HG02885 (cell line): ENCODE data around the gene GRM8.
A peak's percentile ranks its signal among the peaks of the same experiment; 100 is the strongest.
"Not testable (repeated sequence)": the region's sequence is repeated elsewhere in the genome, so short reads cannot be mapped to it uniquely, and the experiment has no call there.

Source experiments
- ATAC-seq: cut with Tn5 transposase; IDR thresholded peaks from one replicate; pipeline ENCODE4 v1.9.1; 2021; ENCODE audit warnings: mild to moderate bottlenecking; ENCODE audit not compliant: unreplicated experiment, poor library complexity

GRM8 gene

DNA sequence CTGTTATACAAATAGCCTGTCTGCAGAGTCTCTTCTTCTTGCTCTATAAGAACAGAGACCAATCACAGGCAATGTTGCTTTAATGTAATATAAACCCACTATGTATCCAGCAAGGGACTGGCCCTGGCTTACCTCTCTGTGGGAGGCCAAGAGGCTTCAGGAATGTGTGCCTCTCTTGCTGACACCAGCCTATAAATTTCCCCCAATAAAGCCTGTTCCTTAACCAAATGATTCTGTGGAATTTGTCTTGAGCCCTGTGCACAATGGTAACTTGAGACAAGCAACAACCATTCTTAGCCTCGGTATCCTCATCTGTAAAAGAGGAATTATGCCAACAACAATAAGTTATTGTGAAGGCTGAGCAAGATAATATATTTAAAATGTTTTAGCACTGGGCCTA lies 563.7 kb downstream of the GRM8 start:
- ATAC-seq: no peak

DNA sequence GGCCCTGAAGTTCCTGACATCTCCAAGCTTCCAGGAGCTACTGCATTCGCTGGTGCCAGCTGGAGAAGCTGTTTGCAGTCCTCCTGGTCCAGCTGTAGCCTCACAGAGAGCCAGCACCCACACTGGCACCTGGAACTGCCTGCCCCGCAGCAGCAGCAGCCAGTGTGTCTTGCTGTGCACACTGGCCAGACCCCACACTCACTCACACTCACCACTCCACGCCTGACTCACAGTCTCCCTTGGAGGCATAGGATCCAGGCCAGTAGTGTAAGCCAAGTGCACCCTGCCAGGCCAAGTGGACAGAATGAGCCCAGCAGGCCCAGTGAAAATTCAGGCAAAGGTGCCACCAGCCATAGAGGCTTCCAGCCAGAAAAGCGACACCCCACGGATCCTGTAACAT lies 566.3 kb downstream of the GRM8 start:
- ATAC-seq: no peak

- ATAC-seq: no peak
Measured at GRCh38 chr7:126685596-126685995, 567.1 kb downstream of the GRM8 start.

DNA sequence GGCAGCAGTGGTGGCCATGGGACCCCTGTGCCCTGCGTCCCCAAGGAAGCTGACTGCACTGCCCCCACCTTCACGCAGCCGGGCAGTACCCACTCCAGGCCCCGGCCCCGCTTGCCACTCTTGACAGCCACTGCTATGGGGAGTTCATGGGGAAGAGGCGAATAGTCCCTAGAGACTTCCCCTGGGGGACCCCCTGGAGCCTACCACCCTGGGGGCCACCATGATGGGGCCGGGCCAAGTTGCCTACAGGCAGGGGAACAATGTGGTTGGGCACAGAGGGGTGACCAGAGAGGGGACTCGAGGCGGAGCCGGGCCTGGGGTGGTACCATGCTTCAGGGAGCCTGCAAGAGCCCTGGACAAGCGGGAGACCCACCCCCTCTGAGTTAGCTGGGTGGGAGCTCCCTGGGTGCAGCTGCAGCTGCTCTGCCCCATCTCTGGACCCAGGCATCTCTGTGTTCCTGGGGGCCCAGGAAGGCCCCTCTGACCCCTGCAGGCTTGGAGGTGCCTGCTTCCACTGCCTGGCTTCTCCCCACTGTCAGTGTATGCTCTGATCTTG lies 567.6 kb downstream of the GRM8 start:
- no peak for ATAC-seq

DNA sequence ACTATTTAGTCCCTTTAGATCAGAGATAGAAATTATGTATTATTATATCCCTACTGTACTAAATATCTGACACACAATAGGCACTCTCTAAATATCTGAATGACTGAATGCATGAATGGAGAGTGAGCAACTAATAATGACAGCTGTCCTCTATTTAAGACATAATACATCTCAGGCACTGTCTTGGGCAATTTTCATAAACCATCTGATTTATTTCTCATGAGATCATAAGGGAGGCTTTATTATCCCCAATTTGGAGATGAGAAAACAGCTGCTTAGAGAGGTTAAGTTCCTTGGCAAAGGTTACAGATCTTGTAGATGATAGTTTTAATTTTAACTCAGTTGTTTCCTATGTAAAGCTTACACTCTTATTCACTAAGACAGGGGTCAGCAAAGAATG lies 570.6 kb downstream of the GRM8 start:
- no peak for ATAC-seq

GRCh38 chr7:126668762-126669161 lies 584.0 kb downstream of the GRM8 start:
- not testable (repeated sequence) for ATAC-seq

- no peak for ATAC-seq
Measured at GRCh38 chr7:126668367-126668752, 584.4 kb downstream of the GRM8 start.

DNA sequence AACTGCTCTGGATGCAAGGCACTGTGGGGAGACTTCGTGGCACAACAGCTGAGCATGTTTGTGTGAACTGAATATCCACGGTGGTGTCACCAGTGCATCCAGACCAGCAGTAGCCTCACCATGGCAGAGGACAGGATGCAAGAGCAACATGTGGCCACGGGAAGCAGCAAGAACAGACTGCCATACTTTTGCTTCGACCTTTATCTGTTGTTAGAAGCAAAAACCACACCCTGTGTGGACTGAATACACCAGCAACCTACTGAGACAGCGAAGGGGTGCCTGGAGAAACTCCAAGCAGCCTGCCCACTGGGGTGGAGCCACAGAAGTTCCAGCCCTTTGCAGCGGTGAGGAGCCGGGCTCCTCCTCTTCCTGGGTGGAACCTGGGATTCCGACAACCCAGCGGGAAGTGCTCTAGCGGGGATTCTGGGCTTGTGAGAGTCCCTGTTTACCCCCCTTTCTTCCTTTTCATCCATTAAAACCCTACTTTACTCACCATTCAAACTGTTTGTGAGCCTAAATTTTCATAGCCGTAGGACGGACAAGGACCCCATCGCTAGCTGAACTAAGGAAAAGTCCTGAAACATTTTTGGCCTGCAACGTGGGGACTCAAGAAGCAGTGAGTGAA lies 584.9 kb downstream of the GRM8 start:
- no peak for ATAC-seq

DNA sequence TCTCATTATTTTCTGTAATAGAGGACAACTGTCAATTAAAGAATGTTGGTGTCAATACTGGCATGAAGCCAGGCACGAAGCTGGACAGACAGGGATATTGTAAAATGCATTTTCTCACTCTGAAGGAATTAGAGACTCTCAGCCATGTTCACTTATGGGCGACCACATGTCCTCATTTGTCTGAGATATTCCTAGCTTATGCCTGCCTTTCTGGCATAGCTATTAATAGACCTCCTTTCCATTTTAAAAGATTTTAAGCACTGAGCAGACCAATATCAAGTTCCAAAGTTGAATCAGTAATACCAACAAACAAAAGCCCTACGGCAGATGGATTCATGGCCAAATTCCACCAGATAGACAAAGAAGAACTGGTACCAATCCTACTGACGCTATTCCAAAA lies 589.9 kb downstream of the GRM8 start:
- ATAC-seq: no peak

DNA sequence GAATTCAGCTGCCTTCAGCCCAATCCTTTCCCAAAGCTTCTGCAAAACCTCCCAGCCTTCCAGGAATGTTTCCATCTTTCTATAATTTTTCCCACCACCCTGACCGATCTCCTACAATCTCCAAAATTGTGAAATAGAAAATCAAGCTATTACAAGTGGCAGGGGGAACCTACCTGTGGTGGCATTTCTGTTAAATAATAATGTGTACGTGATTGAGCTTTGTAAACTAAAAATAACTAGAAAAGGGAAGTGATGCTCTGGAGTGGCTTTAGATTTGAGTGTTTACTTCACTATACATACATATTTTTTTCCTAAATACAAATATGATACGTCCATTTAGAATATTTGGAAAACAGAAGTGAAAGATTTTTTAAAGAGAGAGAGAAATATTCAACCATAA lies 593.6 kb downstream of the GRM8 start:
- peak; percentile 71 for ATAC-seq

DNA sequence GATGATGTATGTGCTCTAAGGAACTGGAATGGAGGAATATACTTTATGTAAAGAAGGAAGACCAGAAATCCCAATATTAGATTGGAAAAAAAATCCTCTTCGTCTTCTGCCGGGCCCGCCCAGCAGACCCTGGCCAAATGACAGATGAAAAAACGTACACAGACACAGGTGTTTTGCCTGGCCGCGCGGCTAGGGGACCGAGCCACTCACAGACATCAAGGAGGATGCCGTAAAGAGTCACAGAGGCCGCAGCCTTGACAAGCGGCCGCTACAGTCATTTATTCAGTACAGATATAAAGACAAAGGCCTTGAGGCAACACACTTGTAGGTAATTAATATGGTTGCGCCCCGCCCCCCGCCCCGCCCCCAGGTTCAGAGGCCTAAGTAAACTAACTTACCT lies 594.1 kb downstream of the GRM8 start:
- ATAC-seq: peak; percentile 30

GRCh38 chr7:126657599-126658358 lies 595.0 kb downstream of the GRM8 start:
- ATAC-seq: peak; percentile 89

- no peak for ATAC-seq
Measured at GRCh38 chr7:126657137-126657536, 595.6 kb downstream of the GRM8 start.

DNA sequence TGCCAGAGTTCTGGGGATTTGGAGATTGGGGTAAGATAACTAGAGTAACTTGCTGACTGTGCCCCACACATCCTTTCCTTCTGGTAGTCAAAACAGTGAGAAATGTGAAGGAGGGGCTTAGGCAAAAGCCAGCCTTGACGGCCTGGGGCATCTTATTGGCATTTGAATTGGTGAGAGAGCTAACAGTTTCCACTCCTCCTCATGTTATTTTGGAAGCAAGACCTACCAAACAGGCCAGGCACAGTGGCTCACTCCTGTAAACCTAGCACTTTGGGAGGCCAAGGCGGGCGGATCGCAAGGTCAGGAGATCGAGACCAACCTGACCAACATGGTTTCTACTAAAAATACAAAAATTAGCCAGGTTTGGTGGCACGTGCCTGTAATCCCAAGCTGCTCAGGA lies 596.6 kb downstream of the GRM8 start:
- no peak for ATAC-seq

DNA sequence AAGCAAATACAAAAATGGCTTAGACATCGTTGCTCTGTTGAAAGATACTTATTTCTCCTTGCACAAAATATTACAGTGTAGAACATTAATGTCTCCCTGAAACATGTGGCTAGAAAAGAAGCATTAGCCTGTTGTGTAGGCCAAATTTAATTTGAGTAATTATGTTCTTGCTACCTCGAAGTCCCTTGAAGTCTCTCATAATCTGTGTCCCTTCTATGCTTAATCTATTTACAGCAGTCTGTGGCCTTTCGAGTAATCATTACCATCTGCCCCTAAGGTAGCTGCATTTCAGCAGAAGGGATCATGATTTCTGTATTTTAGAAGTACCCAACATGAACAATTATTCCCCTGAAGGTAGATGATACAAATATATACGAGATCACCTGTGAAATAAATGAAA lies 615.2 kb downstream of the GRM8 start:
- ATAC-seq: no peak

DNA sequence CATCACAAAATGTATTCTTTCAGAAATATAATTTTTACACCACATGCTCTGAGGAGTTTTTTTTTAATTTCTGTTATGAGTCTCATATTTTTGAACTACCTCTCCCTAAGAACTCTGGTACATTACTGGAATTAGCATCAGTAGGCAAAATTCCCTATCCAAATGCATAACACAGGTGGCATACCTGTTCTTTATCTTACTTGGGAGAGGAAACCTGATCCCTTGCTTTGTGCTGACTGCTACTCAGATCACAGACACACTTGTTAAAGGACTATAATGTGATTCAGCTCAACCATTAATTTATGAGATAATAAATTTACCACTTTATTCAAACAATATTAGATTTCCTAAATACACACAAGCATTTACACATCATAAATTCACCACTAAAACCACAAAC lies 617.2 kb downstream of the GRM8 start:
- ATAC-seq: no peak

DNA sequence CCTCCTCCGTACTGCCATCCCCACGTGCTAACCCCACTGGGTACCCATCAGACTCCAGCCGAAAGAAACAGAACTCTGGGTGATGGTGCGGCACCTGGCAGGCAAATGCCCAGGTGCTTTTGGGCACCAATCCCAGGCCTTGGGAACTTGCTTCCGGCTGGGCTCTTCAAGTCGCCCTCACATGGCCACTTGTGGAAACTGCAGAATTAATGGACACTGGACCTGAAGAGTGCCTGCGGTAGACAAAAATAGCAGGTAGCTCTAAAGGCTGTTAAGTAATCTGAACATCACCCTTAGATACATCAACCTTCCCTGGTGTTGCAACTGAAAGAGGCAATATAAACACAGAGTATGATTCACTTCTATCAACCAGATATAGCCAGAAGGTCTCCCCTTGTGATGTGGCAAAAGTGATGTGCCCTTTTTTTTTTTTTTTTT lies 644.4 kb downstream of the GRM8 start:
- no peak for ATAC-seq

- no peak for ATAC-seq
Measured at GRCh38 chr7:126606331-126606730, 646.4 kb downstream of the GRM8 start.

- no peak for ATAC-seq
Measured at GRCh38 chr7:126605553-126605952, 647.2 kb downstream of the GRM8 start.

DNA sequence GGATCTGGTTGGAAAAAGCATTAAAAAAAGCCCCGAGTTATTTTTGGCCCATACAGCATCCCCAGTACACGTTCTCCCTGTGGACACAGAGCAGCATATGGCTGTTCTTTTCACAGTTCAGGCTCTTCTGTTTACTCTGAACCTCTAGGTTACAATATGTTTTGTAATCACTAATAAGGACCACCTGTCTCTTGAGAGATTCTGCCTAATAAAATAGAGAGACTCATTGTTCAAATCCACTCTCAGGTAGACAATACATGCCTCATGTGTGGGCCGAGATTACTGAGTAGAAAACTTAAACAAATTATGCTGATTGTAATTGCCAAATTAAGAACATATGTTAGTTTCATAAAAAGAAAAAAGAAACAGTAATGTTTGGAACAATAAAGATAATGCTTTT lies 647.7 kb downstream of the GRM8 start:
- ATAC-seq: no peak

DNA sequence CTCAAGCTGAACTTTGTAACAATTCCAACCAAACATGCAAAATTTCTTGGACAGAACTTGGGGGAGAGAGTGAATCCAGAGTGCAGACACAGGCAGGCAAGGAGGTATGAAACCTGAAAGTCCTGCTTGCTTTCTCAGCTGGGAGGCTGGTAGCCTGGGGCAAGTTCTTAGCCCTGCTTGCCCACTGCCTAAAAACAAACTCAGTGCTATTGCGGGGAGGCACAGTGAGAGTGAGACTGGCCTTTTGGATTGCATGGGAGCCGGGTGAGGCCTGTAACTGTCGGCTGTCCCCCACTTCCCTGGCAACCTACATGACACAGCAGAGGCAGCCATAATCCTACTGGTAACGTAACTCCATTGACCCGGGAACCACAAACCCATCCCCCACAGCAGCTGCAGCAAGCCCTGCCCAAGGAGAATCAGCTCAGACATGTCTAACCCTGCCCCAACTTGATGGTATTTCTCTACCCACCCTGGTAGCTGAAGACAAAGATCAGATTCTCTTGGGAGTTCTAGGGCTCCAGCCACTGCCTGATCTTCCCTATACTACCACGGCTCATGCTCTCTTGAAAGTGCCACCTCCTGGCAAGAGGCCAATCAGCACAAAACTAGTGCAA lies 663.6 kb downstream of the GRM8 start:
- no peak for ATAC-seq
